Stimulated activated CD8-positive, alpha-beta memory T cell treated with anti-CD3 and anti-CD28 coated beads, Interleukin-4, amount 100 ng/mL, for 24 hours (primary cell): Measurements from ENCODE around the gene SLC38A9.
"Not testable (repeated sequence)": the region's sequence is repeated elsewhere in the genome, so short reads cannot be mapped to it uniquely, and the experiment has no call there.

Source experiments
- DNase-seq: peaks from one replicate; pipeline ENCODE4 v3.0.0-alpha.2; 2020; ENCODE audit warnings: low read depth

SLC38A9 gene

DNA sequence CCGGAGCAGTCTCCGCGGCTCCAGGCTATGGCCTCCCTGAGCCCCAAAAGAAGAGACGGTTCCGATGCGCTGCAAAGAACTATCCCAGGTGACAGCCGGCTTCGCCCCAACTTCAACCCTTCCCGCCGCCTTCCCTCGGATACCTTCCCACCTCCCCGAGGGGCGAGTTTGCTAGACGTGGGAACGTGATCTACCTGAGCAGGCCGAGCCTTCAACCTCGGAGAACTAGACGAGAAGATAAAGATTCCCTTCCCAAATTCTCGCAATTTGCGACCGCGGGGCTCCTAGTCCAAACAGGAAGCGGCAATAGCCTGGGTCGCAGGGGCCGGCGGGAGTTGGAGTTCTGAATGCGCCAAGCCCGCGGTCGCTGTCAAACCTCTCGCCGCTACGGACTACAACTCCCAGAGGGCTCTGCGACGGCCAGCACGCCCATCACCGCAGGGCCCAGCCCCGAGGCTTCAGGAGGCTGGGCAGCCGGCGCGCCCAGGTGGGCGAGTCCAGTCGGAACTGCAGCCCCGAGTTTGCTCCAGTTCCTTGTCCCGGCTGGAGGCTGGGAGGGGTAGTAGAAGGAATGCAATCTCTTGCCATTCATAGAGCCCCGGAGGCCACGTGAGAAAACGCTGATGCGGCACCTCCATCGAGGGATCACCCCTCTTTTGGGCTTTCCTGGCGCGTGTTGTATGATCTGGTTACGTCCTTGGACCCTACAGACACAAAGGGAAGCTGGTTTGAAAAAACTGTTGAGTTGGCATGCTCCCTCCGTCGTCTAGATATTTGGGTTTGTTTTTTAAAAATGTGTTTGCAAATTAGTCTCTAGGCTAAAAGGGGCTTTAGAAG, at the start of gene SLC38A9:
SLC38A9 (minus strand) TSS at position 302 of the 837 bp plus-strand sequence. CDS start 14,366 bp downstream, outside the sequence.
- DNase-seq, result peak; percentile 90

- DNase-seq, result not testable (repeated sequence)
Measured at GRCh38 chr5:55761721-55762120, 49.6 kb upstream of the SLC38A9 start.

DNA sequence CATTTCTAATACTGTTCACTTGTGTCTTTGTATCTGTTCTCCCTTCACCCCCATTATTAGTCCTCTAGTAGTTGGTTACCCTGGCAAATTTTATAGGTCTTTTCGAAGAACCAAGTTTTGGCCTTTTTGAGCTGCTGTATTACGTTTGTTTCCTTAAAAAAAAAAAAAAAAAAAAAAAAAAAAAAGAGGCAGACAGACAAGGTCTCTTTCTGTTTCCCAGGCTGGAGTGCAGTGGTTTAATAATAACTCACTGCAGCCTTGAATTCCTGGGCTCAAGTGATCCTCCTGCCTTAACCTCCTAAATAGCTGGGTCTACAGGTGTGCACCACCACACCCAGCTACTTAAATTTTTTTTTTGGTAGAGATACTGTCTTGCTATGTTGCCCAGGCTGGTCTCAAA, 46.6 kb upstream of the SLC38A9 start:
- no peak for DNase-seq

DNA sequence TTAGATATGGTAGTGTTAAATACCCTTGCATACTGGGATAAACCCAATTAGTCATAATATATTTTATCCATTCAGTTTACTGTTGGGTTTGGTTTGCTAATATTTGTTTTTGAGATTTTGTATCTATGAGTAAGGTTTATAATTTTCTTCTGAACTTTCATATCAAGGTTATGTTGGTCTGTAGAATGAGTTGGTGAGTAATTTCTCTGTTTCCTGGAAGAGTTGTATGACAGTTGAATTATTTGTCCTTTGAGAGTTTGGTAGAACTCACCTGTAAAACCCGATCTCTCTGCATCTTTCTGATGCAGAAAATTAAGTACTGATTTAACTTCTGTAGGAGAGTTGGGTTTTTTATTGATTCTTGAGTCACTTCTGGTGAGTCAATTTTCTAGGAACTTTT, 46.1 kb upstream of the SLC38A9 start:
- DNase-seq, result no peak

GRCh38 chr5:55750499-55750898, 38.4 kb upstream of the SLC38A9 start:
- no peak for DNase-seq

DNA sequence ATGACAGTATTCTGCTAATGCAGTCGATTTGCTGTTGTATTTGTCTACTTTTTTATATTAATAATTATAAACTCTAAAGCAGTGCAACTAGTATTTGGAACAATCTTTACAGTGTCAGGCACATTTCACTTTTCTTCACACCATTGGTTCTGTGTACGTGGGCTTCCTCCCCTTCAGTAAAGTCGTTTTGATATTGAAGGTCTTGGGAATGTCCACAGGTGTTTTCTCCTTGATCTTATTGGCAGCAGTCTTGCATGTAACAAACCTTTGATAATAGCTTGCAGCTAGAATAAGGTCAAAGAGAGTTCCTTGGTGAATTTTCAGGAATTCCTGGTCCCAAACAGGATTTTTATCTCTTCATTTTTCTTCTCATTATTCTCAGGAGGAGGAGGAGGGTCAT, 37.9 kb upstream of the SLC38A9 start:
- DNase-seq, result no peak

DNA sequence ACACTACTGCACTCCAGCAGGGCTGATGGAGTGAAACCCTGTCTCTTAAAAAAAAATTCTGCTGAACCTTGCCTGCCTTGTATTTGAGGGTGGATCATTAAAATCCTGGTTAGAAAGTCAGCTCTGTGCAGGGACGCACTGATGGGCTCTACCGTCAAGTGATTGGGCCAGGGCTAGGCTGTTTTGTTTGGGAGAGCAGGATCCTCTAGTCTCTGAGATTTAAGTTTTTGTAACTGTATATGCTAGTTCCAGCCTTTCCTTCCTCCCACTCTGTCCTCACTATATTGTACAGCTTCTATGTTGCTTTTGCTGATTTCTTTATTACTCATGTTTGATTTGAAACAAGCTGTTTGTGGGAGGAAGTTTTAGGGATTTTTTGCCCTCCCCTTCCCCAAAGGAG, 37.3 kb upstream of the SLC38A9 start:
- DNase-seq, result no peak

GRCh38 chr5:55747778-55748318, 35.7 kb upstream of the SLC38A9 start:
- no peak for DNase-seq

DNA sequence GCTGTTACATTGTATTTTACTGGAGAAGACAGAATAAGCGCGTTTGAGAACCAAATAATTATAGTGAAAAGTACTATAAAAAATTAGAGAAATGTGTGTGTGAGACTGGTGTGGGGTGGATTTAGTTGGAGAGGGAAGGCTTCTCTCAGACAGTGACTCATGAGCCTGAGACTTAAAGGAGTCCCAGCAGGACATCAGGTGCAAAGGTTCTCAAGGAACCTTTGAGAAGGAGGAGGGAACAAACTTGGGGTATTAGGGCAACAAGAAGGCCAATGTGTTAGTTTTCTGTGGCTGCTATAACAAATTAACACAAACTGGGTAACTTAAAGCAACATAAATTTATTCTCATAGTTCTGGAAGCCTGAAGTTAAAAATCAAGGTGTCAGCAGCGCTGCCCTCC, 30.7 kb upstream of the SLC38A9 start:
- DNase-seq, result no peak

DNA sequence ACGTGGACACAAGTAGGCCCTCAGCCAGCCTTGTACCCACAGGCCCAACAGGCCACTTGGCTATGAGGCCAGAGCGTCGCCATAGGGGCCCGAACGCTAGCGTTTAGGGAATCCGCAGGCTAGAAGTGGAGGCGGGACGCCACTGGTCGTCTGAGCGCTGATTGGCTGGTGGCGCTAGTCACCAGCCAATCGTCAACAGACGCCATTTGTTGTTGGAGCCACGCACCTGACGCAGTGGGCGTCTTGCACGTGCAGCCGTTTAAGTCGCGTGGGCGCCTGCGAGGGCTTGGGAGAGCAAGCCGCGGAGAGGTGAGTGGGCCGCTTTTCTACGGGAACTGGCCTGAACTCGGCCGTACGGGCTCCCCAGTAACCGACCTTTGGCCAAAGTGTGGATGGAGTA, 25.7 kb upstream of the SLC38A9 start, which contains the start of gene DDX4:
DDX4 (plus strand) TSS at position 269 of the 400 bp plus-strand sequence. CDS start 903 bp downstream, outside the sequence.
- DNase-seq, result no peak

DNA sequence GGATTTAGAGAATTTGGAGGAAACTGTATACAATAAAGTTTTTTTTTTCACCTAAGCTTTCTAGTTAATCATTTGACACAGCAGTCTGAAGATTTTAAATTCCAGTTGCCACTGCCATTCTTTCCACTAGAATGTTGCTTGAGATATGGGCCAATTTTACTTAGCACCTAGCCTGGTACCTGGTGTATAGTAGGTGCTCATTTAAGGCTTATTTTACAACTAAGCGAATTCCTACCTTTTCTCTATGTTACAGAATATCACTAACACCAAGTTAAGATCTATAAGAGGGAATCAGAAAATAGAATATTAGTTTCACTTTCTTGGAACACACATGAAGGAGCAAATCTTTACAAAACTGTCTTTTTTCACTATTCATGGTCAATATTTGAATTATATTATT, 22.5 kb upstream of the SLC38A9 start:
- no peak for DNase-seq

DNA sequence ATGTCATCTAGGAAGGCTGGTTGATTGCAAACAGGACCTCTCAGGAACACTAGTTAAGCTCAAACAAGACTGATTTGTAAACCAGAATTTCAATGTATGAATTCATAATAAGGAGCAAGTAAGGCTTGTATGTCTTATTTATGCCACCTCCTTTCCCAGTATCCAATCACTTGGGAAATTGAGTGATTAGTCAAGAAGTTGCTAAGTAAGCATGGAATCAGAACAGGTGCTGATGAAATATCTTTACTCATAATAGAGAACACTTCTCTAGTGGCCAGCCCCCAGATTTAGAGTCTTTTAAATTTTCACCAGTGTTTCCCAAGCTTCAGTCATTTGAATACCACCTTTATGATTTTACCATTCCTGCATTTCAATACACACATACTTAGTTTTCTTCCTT, 20.5 kb upstream of the SLC38A9 start:
- DNase-seq, result no peak

DNA sequence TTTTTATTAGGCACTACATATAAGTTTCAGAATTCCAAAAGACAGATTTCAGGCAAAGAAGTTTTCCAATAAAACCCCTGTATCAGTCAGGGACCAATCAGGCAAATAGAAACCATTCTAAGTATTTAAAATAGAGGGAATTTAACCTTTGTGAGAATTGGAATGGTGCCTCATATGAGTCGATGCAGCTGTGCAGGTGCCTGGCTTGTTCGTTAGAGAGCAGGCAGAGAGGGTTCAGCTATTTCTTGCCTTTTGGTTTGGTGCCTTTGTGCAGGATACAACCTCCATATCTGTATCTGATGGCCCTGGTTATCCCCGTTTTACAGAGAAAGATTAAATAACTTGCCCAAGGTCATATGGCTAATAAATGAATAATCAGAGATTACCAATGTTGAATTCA, 19.7 kb upstream of the SLC38A9 start:
- no peak for DNase-seq

- no peak for DNase-seq
Measured at GRCh38 chr5:55724281-55724680, 12.2 kb upstream of the SLC38A9 start.

- no peak for DNase-seq
Measured at GRCh38 chr5:55720188-55720703, 8.1 kb upstream of the SLC38A9 start.

GRCh38 chr5:55719026-55719425, 6.9 kb upstream of the SLC38A9 start:
- not testable (repeated sequence) for DNase-seq

DNA sequence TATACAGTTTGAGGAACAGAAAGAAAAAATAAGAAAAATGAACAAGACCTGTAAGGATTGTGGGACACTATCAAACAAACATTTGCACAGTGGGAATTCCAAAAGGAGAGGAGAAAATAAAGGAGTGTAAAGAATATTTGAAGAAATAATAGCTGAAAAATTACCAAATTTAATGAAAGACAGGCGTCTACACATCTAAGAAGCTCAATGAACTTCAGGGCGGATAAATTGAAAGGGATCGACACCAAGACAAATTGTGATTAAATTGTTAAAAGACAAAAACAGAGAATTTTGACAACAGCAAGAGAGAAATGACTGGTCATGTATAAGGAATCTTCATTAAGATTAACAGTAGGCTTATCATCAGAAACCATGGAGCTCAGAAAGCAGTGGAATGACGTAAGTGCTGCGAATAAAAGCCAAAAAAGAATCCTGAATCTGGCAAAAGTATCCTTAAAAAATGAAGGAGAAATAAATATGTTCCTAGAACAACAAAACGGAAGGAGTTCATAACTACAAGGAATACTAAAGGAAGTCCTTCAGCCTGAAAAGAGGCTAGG, 3.5 kb upstream of the SLC38A9 start:
- no peak for DNase-seq

- no peak for DNase-seq
Measured at GRCh38 chr5:55714749-55715148, 2.6 kb upstream of the SLC38A9 start.

- no peak for DNase-seq
Measured at GRCh38 chr5:55714339-55714738, 2.2 kb upstream of the SLC38A9 start.

DNA sequence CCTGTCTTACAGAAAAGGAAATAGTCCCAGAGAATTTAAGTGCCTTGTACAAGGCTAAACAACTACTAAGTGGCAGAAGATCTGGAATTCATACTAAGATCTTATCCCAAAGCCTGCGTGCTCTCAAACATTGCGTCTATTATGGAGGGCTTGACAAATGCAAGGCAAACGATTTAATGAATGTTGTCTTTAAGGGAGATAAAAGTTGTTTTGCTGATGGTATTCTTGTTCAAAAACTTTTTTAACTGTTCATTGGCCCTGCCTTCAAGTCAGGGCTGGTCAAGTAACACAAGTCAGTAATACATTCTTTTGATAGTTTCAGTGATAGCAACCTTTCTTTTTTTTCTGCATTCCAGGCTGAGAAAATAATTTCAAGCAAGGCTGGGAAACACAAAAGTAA, 1.7 kb upstream of the SLC38A9 start:
- DNase-seq, result no peak

DNA sequence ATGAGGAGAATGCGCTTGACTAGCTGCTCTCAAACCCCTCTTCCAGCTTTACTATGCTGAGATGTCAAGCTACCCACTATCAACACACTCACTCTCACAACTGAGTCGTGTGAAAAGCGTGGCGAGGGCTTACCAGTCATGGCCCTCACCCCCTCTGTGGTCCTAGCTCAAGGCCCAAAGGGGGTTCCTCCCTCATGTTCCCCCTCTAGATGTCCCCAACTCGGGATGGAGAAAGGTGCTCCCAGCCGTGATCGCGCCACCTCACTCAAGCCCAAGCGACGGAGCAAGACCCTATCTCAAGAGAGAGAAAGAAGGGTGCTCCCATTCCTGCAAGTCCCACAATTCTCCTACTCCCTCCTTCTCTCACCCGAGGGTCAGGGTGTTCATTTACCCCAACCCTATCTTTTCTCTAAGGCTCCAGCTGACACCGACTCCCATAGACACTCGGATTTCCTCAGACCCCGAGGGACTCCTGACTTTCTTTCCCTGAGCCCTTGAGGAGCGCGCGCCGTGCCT, 559 bp downstream of the SLC38A9 start:
- no peak for DNase-seq

DNA sequence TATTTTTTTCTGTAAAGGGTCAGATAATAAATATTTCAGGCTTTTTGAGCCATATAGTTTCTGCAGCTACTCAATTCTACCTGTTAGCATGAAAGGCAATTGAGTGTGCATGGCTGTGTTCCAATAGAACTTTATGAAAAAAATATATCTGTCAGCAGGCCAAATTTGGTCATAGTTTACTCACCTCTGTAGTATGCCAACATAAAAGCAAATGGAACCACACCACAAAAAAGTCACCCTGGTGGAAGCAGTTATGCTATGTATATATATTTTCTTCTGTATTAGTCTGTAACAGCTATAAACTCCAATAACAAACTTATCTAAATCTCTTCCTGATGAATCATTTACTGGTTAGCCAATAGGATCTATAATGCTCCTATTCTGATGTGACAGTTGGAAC, 3.4 kb downstream of the SLC38A9 start:
- no peak for DNase-seq

DNA sequence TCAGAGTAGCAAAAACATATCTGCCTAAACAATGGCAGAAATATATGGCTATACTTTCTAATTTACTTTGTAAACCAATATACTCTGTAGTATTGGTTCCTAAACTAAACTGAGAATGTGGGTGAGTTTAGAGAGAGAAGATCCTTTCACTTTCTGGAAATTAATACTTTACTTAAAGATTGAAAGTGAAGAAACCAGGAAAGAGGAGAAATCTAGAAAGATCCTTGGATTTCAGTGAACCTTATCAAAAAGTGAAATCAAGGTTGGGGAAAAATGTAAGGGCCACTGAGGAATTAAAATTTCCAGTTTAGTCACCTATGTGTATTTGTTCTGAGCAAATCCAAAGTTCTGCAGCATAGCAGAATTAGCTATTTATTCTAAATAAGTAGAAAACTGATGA, 5.9 kb downstream of the SLC38A9 start:
- no peak for DNase-seq
